ENCODE measurements around the gene DYNC1I1. TPM values are rescaled to one million over a fixed set of nuclear protein-coding genes. Genes with fewer than 3 reads are reported as not detected.

DYNC1I1 gene
- total RNA-seq, 2 experiments from 2014 or later: not detected

DNA sequence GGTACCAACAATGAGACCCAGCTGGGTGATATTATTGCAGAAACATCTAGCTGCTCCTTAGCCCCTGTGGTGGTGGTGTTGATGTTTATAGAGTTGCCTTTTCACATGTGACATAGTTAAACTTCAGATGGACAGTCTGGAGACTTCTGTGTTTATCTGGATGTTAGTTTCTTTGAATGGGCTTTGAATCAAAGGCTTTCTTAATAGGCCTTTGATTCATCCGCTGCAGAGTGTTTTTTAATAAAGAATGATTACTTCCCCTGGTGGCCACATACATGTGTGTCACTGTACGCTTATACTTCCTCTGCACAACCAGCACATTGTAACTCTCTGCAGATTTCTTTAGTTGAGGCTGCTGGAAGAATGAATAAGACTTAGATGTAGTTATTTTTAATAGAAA, 221.0 kb downstream of the DYNC1I1 start:
- H3K27ac Mint-ChIP-seq: no peak overlapping the region
- H3K36me3 Mint-ChIP-seq (ENCODE audit: low read depth): no peaks in the 10 kb centered on the region

DNA sequence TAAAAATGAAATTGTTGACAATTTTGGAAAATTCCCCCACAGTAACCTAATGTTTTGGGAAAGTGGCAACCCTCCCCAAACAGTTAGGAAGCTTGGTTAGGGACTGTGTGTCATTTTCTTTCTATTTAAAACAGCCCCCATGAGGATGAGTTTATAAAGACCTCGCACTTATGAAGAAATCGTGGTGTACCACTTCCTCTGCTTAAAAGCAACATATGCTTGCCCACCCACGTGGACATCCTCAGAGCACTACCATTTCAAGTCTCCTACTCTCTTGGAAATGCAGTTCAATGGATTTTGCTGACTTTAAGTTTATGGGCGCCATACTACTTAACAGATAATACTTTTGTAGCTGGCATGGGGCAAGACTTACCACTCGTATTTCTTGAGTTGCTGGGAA, 223.8 kb downstream of the DYNC1I1 start:
- ATAC-seq (no peak), DNase-seq (no peak)
- POLR2A ChIA-PET: no interaction called here
- Mint-ChIP-seq H3K27me3 (ENCODE audit: low read depth) (peaks cover 4% of the 10 kb centered on the region), H3K4me3 (no peak overlapping the region), H3K4me1 (ENCODE audit: low read depth) (peaks cover 4% of the 10 kb centered on the region), H3K27ac (no peak overlapping the region), H3K9me3 (ENCODE audit: insufficient read depth) (no peaks in the 10 kb centered on the region), H3K36me3 (ENCODE audit: low read depth) (no peaks in the 10 kb centered on the region)
- CTCF ChIA-PET: no interaction called here

More for the DNA sequence above, 221.0 kb downstream of the DYNC1I1 start:
- H3K4me1 Mint-ChIP-seq (ENCODE audit: low read depth): peaks cover 4% of the 10 kb centered on the region
- POLR2A ChIA-PET: no interaction called here
- CTCF ChIA-PET: no interaction called here
- H3K9me3 Mint-ChIP-seq (ENCODE audit: insufficient read depth): no peaks in the 10 kb centered on the region
- ATAC-seq (no peak), DNase-seq (no peak)
- peaks cover 7% of the 10 kb centered on the region for H3K27me3 Mint-ChIP-seq (ENCODE audit: low read depth)
- no peak overlapping the region for H3K4me3 Mint-ChIP-seq

DNA sequence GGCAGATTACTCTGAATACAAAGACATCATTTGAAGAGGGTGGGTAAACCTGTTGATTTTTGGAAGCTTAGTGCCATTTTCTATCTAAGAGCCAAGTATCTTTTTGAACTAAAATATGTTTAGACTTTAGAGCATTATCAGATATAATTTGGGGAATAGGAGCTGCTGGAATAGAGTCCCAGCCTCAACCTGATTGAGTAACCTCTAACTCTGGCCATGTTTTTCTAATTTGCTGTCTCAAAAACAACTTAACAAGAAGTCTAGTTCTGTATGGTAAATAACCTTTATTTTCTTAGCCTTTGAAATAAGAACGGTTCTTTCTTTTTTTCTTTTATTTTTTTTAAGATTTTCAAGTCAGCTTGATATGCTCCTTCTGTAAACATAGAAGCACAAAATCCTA, 224.5 kb downstream of the DYNC1I1 start:
- H3K27ac Mint-ChIP-seq: no peak overlapping the region
- CTCF ChIA-PET: no interaction called here
- peaks cover 4% of the 10 kb centered on the region for H3K27me3 Mint-ChIP-seq (ENCODE audit: low read depth)
- H3K36me3 Mint-ChIP-seq (ENCODE audit: low read depth): no peaks in the 10 kb centered on the region
- peaks cover 4% of the 10 kb centered on the region for H3K4me1 Mint-ChIP-seq (ENCODE audit: low read depth)
- DNase-seq (no peak), ATAC-seq (no peak)
- no peak overlapping the region for H3K4me3 Mint-ChIP-seq
- POLR2A ChIA-PET: no interaction called here
- H3K9me3 Mint-ChIP-seq (ENCODE audit: insufficient read depth): no peaks in the 10 kb centered on the region

DNA sequence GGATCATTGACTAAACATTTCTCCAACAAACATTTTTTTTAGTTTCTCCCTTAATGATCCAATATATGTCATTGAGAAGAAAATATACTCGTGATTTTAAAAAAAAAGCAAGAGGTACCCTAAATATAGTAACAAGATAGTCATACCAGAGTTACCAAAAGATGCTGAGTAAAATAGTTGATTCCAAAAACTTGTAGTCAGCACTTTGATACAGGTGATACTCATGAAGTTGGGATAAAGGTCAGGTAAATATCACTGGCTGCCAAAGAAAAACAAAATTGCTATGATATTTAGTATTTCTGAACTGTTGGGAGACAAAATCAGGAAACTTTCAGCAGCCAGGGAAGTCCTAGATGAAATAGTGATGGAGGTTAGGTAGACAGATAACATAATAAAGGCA, 225.3 kb downstream of the DYNC1I1 start:
- ATAC-seq: no peak
- H3K4me3 Mint-ChIP-seq: no peak overlapping the region
- POLR2A ChIA-PET: no interaction called here
- no peaks in the 10 kb centered on the region for H3K36me3 Mint-ChIP-seq (ENCODE audit: low read depth)
- CTCF ChIA-PET: no interaction called here
- no peak for DNase-seq
- peaks cover 4% of the 10 kb centered on the region for H3K27me3 Mint-ChIP-seq (ENCODE audit: low read depth)
- H3K4me1 Mint-ChIP-seq (ENCODE audit: low read depth): peaks cover 4% of the 10 kb centered on the region
- H3K9me3 Mint-ChIP-seq (ENCODE audit: insufficient read depth): no peaks in the 10 kb centered on the region
- no peak overlapping the region for H3K27ac Mint-ChIP-seq

DNA sequence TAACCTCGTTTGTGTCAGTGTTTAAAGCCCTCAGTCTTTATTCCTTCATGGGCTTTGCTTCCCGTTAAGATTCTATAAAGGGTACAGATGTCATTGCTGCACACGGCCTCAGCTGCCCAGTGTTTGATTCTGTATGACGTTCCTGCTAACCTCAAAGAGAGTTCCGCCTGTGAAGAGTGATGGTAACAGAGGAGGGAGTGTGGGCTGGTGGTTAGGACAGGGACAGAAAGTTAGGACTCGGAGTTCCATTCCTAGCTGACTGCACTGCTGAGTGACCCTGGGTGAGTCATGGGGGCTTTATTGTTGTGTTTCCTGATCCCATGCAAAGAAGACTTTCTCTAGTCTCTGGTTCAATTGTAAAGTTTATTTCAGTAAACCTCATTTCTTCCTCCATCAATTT, 227.1 kb downstream of the DYNC1I1 start:
- ChIA-PET CTCF (no interaction called here), POLR2A (no interaction called here)
- no peaks in the 10 kb centered on the region for H3K9me3 Mint-ChIP-seq (ENCODE audit: insufficient read depth)
- H3K4me1 Mint-ChIP-seq (ENCODE audit: low read depth): peaks cover 4% of the 10 kb centered on the region
- H3K27ac Mint-ChIP-seq: no peak overlapping the region
- H3K36me3 Mint-ChIP-seq (ENCODE audit: low read depth): no peaks in the 10 kb centered on the region
- no peak overlapping the region for H3K4me3 Mint-ChIP-seq
- ATAC-seq (no peak), DNase-seq (no peak)
- peaks cover 4% of the 10 kb centered on the region for H3K27me3 Mint-ChIP-seq (ENCODE audit: low read depth)

DNA sequence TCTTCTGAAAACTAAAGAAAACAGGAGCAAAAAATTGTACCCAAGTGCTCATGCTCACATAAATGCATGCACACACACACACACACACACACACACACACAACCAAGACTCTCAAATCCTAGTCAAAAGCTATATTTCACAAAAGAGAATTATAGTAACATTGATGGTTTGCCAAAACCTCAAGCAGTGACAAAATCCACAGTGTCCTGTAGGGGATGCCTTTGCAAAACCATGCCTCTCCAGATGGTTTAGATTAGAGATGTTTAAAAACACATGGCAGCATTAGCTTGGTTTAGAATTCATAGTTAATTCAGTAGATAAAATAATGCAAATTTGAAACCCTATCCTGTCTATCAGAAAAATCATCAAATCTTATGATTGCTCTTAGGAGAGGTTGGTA, 232.2 kb downstream of the DYNC1I1 start:
- H3K36me3 Mint-ChIP-seq (ENCODE audit: low read depth): no peaks in the 10 kb centered on the region
- POLR2A ChIA-PET: no interaction called here
- H3K9me3 Mint-ChIP-seq (ENCODE audit: insufficient read depth): no peaks in the 10 kb centered on the region
- no peaks in the 10 kb centered on the region for H3K4me1 Mint-ChIP-seq (ENCODE audit: low read depth)
- no peak overlapping the region for H3K27ac Mint-ChIP-seq
- no peak overlapping the region for H3K4me3 Mint-ChIP-seq
- no peak for DNase-seq
- peaks cover 5% of the 10 kb centered on the region for H3K27me3 Mint-ChIP-seq (ENCODE audit: low read depth)
- CTCF ChIA-PET: no interaction called here
- no peak for ATAC-seq

DNA sequence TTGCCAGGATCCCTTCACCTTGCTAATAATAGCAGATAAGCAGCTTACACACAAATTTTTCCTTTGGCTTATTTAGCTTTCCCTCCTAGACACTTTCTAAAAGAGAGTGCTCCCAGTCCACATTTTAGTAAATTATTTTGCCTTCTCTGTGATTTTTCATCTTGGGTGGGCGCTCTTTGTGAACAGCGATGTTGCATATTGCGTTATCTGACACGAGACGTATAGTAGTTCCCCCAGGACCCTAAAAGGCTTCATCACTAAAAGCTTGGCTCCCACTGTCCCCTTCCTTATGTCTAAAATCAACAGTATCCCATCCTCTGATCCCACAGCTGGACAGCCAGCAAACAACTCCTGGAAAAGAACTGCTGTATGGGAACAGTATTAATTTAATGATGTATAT, 232.9 kb downstream of the DYNC1I1 start:
- ChIA-PET CTCF (no interaction called here), POLR2A (no interaction called here)
- no peaks in the 10 kb centered on the region for H3K36me3 Mint-ChIP-seq (ENCODE audit: low read depth)
- peaks cover 5% of the 10 kb centered on the region for H3K27me3 Mint-ChIP-seq (ENCODE audit: low read depth)
- ATAC-seq (no peak), DNase-seq (no peak)
- H3K9me3 Mint-ChIP-seq (ENCODE audit: insufficient read depth): no peaks in the 10 kb centered on the region
- no peak overlapping the region for H3K4me3 Mint-ChIP-seq
- H3K27ac Mint-ChIP-seq: no peak overlapping the region
- no peaks in the 10 kb centered on the region for H3K4me1 Mint-ChIP-seq (ENCODE audit: low read depth)

DNA sequence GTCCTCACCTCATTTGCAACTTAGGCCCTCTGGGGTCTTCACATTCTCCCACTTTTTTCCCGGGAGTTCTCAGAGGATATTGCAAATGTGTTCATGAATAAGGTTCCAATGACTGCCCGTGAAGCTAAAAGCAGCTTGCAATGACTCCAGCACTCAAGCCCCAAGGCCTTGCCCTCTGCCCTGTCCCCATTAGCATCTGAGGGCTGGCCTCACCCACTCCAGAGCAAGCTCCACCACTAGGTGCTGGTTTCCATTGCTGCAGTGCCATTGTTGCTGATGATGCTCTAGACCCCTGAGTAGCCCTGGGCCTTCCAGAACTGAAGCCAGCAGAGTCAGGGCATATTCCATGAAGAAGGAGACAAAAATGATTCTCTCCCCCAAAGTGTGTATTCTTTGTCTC, 236.8 kb downstream of the DYNC1I1 start:
- DNase-seq: no peak
- no peaks in the 10 kb centered on the region for H3K9me3 Mint-ChIP-seq (ENCODE audit: insufficient read depth)
- ChIA-PET CTCF (no interaction called here), POLR2A (no interaction called here)
- peaks cover 8% of the 10 kb centered on the region for H3K27me3 Mint-ChIP-seq (ENCODE audit: low read depth)
- H3K36me3 Mint-ChIP-seq (ENCODE audit: low read depth): no peaks in the 10 kb centered on the region
- H3K27ac Mint-ChIP-seq: no peak overlapping the region
- no peak for ATAC-seq
- H3K4me3 Mint-ChIP-seq: no peak overlapping the region
- no peaks in the 10 kb centered on the region for H3K4me1 Mint-ChIP-seq (ENCODE audit: low read depth)

DNA sequence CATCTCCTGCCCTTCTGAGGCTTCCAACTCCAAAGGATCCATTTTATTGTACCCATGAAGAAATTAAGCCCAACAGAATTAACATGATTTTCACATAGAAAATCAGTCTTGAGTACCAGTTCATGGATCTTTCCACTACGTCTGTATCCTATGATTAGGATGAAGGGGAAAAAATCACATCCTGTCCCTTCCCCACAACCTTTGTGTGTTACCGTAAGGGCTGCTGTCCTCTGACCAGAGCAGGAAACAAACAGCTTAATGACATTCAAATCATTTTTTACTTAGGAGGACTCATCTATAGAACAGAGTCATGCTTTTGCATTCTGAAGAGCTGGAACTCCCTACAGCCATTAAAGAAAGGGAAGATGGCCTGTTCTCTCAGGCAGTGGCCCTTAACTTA, 241.5 kb downstream of the DYNC1I1 start:
- Mint-ChIP-seq H3K36me3 (ENCODE audit: low read depth) (no peaks in the 10 kb centered on the region), H3K4me3 (no peak overlapping the region), H3K27ac (no peak overlapping the region), H3K4me1 (ENCODE audit: low read depth) (peaks cover 6% of the 10 kb centered on the region), H3K9me3 (ENCODE audit: insufficient read depth) (no peaks in the 10 kb centered on the region), H3K27me3 (ENCODE audit: low read depth) (peaks cover 10% of the 10 kb centered on the region)
- ChIA-PET CTCF (no interaction called here), POLR2A (no interaction called here)
- DNase-seq (no peak), ATAC-seq (no peak)

DNA sequence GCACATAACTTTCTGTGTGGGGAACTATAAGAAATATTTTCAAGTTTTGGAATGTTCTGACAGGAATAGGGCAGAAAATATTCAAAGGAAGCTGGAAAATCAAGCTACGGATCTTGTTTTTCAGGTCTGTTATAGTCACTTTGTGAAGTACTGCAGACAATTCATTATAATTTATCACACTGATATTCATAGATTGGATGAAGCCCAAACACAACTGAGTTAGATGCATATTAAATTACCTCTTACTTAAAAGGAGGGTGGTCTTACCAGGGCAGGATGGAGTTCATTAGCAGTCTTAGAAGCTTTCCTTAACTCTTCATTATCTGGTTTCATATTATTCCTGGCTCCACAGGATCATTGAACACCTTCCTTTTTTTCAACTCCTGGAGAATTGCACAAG, 242.3 kb downstream of the DYNC1I1 start:
- Mint-ChIP-seq H3K27ac (no peak overlapping the region), H3K4me1 (ENCODE audit: low read depth) (peaks cover 6% of the 10 kb centered on the region), H3K9me3 (ENCODE audit: insufficient read depth) (no peaks in the 10 kb centered on the region), H3K36me3 (ENCODE audit: low read depth) (no peaks in the 10 kb centered on the region), H3K4me3 (no peak overlapping the region), H3K27me3 (ENCODE audit: low read depth) (peaks cover 10% of the 10 kb centered on the region)
- CTCF ChIA-PET: no interaction called here
- ATAC-seq (no peak), DNase-seq (no peak)
- POLR2A ChIA-PET: no interaction called here

DNA sequence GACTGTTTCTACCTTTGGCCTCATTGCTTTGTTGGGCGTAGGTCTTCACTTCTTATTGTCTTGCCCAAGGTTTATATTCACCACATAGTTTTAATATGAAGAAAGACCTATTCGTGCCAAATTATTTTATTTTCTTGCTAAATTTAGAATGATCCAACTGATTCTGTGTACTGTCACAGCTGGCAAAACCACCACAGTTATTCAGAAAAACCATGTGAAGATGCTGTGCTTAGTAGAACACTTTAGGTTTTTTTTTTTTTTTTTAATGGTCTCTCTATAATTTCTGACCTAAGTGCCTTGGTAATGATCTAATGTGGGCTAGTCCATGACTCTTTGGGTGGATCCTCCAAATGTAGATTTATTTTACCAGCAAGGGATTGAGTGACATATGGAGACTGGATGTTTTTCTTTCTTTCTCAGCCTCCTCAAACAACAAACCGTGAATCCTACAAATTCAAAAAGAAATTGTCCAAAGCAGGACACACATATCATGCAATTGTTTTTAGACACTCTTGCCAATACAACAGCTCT, 243.8 kb downstream of the DYNC1I1 start:
- ATAC-seq (no peak), DNase-seq (no peak)
- ChIA-PET CTCF (no interaction called here), POLR2A (no interaction called here)
- Mint-ChIP-seq H3K27me3 (ENCODE audit: low read depth) (peaks cover 12% of the 10 kb centered on the region), H3K27ac (no peak overlapping the region), H3K4me3 (no peak overlapping the region), H3K9me3 (ENCODE audit: insufficient read depth) (no peaks in the 10 kb centered on the region), H3K36me3 (ENCODE audit: low read depth) (no peaks in the 10 kb centered on the region), H3K4me1 (ENCODE audit: low read depth) (peaks cover 6% of the 10 kb centered on the region)

DNA sequence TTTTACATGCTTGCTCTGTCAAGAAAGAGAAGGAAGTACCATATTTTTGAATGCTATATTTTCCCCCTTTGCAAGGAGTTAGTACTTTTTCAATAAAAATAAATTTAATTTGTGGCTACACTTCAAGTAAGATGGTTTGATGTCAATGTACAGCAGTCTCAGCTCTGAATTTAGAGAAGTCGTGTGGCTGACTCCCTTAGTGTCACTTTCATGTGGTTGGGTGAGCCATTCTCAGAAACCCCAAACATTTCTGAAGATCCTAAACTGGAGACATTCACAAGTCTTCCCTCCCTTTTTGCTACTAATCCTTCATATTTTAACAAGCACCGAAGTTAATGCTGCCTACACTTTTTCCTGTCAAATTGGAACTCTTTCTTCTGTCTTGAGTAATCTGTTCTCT, 244.4 kb downstream of the DYNC1I1 start:
- ATAC-seq: no peak

DNA sequence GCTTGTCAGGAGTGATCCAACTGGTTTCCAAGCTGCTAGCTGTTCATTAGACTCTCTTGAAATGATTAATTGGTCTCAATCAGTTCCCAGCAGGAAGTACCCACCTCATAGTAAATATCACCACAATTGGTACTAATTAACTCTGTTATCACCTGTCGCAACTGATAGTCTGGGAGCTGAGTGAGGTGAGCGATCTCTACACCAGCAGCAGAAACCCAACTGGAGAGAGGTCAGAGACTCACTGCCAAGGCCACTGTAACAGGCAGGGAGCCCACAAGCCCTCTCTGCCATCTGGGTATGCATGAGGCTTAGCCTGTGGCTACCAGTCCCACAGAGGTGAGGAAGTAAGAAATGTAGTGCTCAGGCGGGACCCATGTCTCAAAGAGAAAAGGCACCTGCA, 245.5 kb downstream of the DYNC1I1 start:
- no peak for ATAC-seq
- H3K4me3 Mint-ChIP-seq: no peak overlapping the region
- H3K36me3 Mint-ChIP-seq (ENCODE audit: low read depth): no peaks in the 10 kb centered on the region
- no peak overlapping the region for H3K27ac Mint-ChIP-seq
- POLR2A ChIA-PET: no interaction called here
- peaks cover 6% of the 10 kb centered on the region for H3K4me1 Mint-ChIP-seq (ENCODE audit: low read depth)
- no peaks in the 10 kb centered on the region for H3K9me3 Mint-ChIP-seq (ENCODE audit: insufficient read depth)
- CTCF ChIA-PET: no interaction called here
- peaks cover 8% of the 10 kb centered on the region for H3K27me3 Mint-ChIP-seq (ENCODE audit: low read depth)
- no peak for DNase-seq

More for the DNA sequence above, 244.4 kb downstream of the DYNC1I1 start:
- Mint-ChIP-seq H3K36me3 (ENCODE audit: low read depth) (no peaks in the 10 kb centered on the region), H3K4me1 (ENCODE audit: low read depth) (peaks cover 6% of the 10 kb centered on the region), H3K4me3 (no peak overlapping the region), H3K27me3 (ENCODE audit: low read depth) (peaks cover 14% of the 10 kb centered on the region), H3K9me3 (ENCODE audit: insufficient read depth) (no peaks in the 10 kb centered on the region), H3K27ac (no peak overlapping the region)
- DNase-seq: no peak
- POLR2A ChIA-PET: no interaction called here
- CTCF ChIA-PET: no interaction called here
